Body of pancreas (tissue), 4 donors: ENCODE data around the gene ARHGEF4.

ENCODE experiments used
- POLR2A ChIP-seq, 3 donors: fragments of 450-650 bp; IDR thresholded peaks; one replicate each; pipeline ENCODE4 v1.6.1; 2016; ENCODE audit warnings: antibody characterized with exemption in 3 of 3, mild to moderate bottlenecking in 2 of 3
- TF ChIP-seq, protein P1 (sequence below), 7 experiments: fragments of 450-650 bp in 4 of 7; fragments of 200-600 bp in 3 of 7; sonication (generic) in 3 of 7; IDR thresholded peaks; one replicate each; pipeline ENCODE4 v1.5.1; 2016 to 2019; ENCODE audit warnings: antibody characterized with exemption in 7 of 7

DNA sequence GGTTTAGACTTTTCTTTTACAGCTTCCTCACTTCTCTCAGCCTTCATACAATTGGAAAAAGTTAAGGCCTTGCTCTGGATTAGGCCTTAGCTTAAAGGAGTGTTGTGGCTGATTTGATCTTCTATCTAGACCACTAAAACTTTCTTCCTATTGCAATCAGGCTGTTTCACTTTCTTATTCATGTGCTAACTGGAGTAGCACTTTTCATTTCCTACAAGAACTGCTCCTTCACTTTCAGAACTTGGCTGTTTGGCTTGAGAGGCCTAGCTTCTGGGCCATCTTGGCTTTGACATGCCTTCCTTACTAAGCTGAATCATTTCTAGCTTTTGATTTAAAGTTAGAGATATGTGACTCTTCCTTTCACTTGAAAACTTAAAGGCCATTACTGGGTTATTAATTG lies 114.3 kb downstream of the ARHGEF4 start:
- TF ChIP-seq, protein P1, sequence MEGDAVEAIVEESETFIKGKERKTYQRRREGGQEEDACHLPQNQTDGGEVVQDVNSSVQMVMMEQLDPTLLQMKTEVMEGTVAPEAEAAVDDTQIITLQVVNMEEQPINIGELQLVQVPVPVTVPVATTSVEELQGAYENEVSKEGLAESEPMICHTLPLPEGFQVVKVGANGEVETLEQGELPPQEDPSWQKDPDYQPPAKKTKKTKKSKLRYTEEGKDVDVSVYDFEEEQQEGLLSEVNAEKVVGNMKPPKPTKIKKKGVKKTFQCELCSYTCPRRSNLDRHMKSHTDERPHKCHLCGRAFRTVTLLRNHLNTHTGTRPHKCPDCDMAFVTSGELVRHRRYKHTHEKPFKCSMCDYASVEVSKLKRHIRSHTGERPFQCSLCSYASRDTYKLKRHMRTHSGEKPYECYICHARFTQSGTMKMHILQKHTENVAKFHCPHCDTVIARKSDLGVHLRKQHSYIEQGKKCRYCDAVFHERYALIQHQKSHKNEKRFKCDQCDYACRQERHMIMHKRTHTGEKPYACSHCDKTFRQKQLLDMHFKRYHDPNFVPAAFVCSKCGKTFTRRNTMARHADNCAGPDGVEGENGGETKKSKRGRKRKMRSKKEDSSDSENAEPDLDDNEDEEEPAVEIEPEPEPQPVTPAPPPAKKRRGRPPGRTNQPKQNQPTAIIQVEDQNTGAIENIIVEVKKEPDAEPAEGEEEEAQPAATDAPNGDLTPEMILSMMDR (IDR thresholded peaks at IDR 0.05), result no peak
- no peak for TF ChIP-seq POLR2A (IDR thresholded peaks at IDR 0.05)
